AG20443 (cell line): ENCODE measurements around the gene PSD.
A peak's percentile ranks its signal among the peaks of the same experiment; 100 is the strongest.

ENCODE experiments used
- DNase-seq: peaks from one replicate; pipeline ENCODE4 v3.0.0; 2012; ENCODE audit warnings: low spot score, mixed read lengths

PSD gene

DNA sequence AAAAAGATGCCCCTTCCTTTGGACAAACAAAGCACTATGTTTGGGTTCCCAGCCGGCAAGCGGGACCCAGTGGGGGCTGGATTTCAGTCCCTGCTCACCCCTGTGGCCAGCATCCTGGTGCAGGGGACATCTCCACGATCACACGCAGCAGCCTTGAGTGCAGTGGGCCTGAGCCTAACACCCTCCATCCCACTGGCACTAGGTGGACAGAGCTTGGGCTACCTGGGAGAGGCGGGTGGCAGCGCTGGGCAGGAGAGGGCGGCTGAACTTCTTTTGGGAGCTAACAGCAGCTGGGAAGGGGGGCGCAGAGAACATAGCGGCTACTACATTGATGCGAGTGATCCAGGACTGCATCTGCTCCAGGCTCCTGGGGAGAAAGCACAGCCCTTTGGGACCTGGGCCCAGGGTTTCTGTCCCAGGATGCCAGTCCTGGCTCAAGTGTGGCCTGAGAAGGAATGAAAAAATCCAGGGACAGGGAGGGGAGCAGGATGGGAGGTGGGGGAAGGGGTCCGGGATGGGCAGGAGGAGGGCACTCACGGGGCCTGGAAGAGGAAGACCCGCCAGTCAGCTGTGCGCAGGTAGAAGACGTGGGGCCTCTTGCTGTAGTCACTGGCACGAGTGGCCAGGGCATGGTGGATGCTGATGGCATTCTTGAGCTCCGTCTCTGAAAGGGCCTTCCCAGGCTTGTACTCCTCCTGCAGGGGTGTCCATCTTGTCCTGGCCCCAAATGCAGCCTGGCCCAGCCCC lies 14.1 kb downstream of the PSD start:
- no peak for DNase-seq

DNA sequence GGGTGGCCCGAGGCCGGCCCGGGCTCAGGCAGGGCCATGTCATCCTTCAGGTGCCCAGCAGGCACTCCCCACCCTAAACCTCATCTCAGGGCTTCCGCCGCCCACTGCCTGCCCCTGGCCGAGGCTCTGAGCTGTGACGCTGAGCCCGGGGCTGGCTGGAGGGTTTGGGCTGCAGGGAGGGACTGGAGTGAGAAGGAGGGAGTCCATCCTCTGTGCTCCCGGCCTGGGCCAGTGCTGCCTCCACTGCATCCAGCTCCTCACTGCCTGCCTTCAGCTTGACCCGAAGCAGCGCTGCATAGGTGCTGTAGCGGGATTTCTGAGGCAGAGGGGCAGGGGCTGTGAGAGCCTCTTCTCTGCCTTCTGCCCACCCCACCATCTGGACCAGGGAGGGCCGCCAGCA lies 15.5 kb downstream of the PSD start:
- DNase-seq, result no peak

DNA sequence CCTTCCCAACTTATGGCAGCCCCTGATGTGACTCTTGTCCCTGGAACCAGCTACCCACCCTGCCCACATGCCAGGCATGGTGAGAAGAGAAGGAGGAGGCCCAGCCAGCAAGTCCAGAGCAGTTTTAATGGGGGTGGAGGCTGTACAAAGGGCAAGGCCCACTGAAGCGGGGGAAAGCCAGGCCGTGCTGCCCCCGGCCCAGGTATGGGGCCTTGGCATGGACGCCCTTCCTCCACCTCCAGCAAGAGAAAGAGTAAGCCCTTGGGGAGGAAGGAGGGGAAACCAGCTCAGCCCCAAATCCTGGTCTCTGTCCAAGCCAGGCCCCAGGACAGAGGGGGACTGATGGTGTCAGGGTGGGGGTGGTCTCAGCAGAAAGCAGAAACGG lies 16.1 kb downstream of the PSD start:
- no peak for DNase-seq

DNA sequence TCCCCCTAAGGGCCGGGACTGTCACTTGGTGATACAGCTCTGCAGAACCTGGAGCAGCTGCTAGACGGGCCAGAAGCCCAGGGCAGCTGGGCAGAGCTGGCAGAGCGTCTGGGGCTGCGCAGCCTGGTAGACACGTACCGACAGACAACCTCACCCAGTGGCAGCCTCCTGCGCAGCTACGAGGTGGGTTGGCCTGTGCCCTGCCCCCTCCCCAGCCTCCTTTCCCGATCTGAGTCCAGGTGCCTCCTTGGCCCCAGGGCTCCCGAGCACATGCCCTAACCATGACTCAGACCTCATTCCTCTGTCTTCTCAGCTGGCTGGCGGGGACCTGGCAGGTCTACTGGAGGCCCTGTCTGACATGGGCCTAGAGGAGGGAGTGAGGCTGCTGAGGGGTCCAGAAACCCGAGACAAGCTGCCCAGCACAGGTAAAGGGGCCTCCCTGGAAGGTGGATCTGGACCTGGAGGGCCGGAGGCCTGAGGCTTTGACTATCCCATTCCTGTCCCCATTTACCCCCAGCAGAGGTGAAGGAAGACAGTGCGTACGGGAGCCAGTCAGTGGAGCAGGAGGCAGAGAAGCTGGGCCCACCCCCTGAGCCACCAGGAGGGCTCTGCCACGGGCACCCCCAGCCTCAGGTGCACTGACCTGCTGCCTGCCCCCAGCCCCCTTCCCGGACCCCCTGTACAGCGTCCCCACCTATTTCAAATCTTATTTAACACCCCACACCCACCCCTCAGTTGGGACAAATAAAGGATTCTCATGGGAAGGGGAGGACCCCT lies 16.7 kb downstream of the PSD start:
- no peak for DNase-seq

DNA sequence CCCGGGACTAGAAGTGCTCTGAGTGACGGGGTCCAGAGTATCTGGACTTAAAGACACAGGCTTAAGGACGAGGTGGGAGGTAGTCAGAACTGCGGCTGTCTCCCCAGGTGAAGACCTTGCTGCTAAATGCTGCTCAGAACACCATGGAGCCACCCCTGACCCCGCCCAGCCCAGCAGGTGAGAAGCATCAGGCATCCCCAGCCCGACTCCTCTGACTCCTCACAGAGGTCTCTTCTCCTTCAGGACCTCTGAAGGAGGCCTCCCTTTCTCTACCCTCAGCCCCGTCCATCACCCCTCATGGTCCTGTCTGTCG lies 17.3 kb downstream of the PSD start:
- DNase-seq, result no peak

DNA sequence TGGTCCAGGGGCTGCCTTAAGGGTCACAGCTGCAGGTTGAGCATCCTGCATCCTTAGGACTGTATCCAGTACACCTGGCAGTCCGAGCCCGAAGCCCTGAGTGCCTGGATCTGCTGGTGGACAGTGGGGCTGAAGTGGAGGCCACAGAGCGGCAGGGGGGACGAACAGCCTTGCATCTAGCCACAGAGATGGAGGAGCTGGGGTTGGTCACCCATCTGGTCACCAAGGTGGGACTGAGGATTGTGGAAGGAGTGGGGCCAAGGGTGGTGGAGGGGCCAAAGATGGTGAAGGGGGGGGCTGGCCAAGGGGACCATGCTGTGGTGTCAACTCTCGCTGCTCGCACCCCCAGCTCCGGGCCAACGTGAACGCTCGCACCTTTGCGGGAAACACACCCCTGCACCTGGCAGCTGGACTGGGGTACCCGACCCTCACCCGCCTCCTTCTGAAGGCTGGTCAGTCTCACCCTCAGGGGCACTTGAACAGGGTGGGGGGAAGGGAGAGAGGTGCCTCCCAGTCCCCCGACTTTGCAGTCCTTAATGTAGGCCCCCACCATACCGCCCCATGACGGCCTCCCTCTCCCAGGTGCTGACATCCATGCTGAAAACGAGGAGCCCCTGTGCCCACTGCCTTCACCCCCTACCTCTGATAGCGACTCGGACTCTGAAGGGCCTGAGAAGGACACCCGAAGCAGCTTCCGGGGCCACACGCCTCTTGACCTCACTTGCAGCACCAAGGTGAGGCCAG lies 17.8 kb downstream of the PSD start:
- DNase-seq, result no peak

DNA sequence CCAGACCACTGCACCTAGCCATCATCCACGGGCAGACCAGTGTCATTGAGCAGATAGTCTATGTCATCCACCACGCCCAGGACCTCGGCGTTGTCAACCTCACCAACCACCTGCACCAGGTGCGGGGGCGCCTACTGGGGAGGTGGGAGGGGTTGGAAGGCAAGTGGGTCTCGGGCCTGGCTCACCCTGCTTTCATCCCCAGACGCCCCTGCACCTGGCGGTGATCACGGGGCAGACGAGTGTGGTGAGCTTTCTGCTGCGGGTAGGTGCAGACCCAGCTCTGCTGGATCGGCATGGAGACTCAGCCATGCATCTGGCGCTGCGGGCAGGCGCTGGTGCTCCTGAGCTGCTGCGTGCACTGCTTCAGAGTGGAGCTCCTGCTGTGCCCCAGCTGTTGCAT lies 18.5 kb downstream of the PSD start:
- no peak for DNase-seq

DNA sequence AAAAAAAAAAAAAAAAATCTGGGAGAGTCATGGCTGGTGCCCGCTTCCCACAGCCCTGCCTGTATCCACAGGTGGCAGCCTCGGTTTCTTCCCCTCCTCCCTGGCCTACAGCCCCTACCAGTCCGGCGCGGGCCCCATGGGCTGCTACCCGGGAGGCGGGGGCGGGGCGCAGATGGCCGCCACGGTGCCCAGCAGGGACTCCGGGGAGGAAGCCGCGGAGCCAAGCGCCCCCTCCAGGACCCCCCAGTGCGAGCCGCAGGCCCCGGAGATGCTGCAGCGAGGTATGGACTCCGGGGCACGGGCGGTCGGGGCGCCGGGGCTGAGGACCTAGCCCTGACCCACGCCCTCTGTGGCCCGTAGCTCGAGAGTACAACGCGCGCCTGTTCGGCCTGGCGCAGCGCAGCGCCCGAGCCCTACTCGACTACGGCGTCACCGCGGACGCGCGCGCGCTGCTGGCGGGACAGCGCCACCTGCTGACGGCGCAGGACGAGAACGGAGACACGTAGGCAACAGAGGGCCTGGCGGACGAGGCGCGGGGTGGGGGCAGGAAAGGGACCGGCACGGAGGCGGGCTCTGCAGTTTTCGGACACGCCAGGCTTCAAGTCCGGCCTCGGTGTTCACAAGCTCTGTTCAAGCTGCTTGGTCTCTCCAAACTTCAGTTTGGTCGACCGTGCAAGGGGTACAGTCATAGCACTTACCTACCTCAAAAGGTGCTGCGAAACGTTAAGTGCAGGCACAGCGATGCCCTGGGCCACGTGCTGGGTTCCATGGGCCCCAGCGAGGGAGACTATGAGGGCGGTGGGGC lies 19.2 kb downstream of the PSD start:
- DNase-seq, result peak; percentile 92

DNA sequence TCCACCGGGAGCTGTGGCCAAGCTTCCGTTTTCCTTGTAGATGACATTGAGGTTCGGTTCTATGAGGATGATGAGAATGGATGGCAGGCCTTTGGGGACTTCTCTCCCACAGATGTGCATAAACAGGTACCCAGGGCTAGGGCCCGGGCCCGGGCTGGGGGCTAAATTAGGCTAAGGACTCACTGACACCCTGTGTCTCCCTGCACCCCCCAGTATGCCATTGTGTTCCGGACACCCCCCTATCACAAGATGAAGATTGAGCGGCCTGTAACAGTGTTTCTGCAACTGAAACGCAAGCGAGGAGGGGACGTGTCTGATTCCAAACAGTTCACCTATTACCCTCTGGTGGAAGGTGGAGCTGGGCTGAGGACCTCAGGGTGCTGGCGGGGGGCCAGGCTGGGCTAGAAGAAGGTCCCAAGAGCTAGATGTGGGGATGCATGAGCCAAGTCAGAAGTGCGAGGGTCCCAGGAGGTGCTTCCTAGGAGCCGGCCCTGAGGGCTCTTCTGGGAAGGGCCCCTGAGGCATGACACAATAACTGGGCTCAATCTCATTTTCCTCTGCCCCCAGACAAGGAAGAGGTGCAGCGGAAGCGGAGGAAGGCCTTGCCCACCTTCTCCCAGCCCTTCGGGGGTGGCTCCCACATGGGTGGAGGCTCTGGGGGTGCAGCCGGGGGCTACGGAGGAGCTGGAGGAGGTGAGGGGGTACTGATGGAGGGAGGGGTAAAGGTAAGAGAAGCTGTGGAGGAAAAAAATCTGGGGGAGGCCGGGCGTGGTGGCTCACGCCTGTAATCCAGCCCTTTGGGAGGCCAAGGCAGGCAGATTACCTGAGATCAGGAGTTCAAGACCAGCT lies 20.2 kb downstream of the PSD start:
- no peak for DNase-seq

DNA sequence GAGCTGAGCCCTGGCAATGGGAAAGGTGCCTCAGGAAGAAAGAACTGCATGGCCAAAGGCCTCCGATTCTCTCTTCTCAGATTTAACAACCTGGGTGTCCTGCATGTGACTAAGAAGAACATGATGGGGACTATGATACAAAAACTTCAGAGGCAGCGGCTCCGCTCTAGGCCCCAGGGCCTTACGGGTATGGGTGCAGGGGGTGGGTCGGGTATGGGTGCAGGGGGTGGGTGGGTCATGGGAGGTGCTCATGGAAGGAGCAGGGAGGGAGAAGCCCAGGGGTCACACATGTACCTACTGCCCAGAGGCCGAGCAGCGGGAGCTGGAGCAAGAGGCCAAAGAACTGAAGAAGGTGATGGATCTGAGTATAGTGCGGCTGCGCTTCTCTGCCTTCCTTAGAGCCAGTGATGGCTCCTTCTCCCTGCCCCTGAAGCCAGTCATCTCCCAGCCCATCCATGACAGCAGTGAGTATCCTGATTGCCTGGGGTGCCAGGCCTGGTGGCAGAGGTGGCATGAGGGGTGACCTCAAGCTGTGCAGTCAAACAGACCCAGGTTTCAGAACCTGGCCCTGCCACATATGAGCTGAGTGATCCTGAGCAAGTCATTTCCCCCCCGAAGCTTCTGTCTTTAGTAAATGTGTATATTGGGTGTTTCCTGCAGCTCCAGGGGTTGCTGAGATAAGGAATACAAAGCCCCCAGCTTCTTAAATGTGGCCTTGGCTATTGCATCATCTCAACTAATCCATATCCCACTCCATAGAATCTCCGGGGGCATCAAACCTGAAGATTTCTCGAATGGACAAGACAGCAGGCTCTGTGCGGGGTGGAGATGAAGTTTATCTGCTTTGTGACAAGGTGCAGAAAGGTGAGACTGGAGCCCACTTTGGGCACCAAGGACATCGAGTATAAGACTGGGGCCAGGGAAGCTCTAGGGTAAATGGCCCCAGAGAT lies 21.1 kb downstream of the PSD start:
- no peak for DNase-seq

DNA sequence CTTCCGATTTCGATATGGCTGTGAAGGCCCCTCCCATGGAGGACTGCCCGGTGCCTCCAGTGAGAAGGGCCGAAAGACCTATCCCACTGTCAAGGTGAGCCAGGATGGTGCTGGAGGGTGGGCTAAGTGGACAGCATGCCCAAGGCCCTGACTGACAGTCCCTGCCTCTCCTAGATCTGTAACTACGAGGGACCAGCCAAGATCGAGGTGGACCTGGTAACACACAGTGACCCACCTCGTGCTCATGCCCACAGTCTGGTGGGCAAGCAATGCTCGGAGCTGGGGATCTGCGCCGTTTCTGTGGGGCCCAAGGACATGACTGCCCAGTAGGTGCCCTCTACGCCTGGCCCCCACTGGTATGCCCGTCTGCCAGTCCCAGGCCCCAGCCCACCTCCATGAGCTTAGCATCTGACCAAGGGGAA lies 21.8 kb downstream of the PSD start:
- DNase-seq, result no peak

DNA sequence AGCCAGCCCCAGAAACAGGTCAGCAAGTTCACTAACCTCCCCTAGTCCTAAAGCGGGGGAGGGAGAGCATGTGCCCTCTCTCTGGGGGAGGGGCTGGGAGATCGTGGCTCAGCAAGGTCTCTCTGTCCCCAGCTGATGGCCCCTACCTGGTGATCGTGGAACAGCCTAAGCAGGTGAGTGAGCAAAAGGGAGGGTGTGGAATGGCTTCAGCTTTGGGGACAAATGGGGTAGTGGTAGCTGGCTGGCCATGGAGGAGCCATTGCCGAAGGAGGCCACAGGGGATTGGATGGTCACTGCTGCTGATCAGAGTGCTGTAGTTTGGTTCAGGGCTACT lies 22.3 kb downstream of the PSD start:
- DNase-seq, result no peak

DNA sequence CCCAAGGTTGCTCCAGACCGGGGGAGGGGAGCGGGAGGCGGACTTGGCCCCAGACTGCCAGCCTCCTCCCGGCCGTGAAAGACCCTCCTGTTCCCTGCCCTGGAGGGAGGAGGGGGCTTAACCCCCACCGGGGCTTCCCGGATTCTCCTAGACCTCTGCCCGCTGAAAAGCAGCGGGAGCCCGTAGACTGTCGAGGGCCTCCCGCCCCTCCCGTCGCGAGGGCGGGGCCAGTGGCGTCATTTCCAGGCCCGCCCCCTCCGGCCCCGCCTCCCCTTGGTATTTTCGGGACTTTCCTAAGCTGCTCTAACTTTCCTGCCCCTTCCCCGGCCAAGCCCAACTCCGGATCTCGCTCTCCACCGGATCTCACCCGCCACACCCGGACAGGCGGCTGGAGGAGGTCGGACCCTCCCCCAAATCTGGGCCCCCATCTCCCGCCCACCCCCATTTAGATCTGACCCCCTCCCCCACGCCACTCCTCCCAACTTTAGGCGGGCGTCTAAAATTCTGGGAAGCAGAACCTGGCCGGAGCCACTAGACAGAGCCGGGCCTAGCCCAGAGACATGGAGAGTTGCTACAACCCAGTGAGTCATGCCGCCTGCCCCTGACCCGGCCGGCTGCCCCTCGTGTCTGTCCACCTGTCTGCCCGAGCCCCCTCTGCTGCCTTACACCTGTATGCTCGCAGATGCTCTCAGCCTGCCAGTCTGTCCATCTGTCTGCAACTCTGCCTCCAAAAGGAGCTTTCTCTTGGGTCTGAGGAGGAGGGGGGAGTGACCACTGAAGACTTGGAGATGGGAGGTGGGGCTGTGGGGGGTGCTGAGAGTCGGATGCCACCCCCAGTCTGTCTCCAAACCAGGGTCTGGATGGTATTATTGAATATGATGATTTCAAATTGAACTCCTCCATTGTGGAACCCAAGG lies 22.9 kb downstream of the PSD start, which contains the start of gene NFKB2:
Gene NFKB2, plus strand, starts transcription at position 306 of the 917 bp plus-strand sequence. Its CDS starts 255 bp downstream, at position 561.
- DNase-seq, result peak; percentile 95

DNA sequence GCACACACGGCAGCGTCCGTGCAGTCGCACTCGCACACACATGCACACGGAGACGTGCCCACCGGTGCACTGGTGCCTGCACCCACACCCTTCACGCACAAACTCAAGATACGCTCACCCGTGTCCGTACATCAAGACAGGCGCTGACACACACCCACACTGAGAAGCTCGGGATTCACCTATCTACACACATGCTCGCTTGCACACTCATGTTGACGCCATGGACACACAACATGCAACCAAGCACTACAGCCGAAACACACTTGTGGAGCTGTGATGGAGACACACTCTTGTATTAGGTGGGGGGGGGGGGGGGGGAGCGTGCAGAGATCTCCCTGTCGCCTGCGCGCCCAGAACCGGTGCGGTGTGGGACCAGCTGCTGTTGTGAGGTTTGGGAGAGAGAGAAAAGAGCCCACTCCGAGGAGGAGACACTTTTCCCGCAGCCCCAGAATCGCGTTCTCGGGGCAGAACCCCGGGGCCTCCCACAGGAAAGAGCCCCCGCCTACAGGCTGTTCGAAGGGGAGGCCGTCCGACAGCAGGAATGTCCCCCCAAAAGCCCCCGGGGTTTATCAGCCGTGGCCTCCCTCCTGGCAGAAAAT lies 23.7 kb downstream of the PSD start:
- DNase-seq, result peak; percentile 37

DNA sequence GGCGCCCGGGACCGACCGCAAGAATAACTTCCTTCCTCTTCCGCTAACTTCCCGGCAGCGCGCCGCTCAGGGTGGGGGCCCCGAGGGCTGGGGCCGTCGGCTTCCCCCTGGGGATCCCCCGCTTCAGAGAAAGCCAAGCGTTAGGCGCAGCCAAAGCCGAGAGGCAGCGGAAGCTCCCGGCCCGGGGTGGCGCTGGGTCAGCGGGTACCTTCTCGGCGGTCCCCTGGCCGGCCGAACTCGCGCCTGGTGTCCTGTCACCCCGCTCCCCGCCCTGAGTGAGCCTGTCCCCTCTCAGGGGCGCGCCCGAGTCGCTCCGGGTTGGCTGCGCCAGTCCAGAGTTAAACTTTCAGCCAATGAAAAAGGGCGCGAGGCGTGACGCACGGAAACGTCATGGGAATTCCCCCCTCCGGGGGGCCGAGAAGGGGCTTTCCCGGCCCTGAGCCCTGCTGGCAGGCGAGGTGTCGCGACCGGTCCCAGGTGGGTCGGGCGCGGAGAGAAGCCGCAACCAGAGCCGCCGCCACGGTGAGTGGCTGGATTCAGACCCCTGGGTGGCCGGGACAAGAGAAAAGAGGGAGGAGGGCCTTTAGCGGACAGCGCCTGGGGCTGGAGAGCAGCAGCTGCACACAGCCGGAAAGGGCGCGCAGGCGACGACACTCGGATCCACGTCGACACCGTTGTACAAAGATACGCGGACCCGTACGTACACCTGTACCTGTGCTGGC lies 24.3 kb downstream of the PSD start:
- DNase-seq, result peak; percentile 95

DNA sequence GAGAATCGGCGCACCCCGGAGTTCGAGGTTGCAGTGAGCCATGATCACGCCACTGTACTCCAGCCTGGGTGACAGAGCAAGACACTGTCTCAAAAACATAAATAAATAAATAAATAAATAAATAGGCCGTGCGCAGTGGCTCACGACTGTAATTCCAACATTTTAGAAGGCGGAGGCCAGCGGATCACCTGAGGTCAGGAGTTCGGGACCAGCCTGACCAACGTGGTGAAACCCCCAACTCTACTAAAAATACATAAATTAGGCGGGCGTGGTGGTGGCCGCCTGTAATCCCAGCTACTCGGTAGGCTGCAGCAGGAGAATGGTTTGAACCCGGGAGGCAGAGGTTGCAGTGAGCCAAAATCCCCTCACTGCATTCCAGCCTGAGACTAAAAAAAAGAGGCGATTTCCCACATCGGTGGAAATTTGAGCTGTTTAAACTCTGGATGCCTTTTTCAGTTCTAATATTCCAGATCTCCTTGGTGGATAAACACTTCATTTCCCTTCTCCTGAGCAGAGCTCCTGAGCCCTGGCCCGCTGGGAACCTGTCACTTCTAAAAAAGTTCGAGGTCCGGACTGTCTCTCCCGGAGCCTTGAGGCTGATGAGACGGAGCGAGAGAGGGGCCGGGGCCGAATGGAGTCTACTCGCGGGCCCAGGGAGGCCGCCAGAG lies 25.0 kb downstream of the PSD start:
- no peak for DNase-seq

DNA sequence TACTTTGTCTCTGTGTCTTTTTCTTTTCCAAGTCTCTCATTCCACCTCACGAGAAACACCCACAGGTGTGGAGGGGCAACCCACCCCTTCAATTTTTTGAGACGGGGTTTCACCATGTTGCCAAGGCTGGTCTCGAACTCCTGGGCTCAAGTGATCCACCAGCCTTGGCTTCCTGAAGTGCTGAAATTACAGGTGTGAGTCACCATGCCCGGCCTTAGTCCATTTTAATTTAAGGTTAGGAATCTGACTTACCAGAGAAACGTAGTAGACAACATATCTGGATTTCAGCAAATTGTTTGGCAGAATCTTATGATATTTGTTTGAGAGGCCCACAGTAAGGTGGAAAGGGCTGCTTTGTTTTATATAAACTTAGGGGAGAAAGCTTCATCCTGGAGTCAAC lies 26.3 kb downstream of the PSD start:
- no peak for DNase-seq
